Neural cell (in vitro differentiated cells): Measurements from ENCODE around the gene SS18L1. TPM values are rescaled to one million over a fixed set of nuclear protein-coding genes. Genes with fewer than 3 reads are reported as not detected.

Experiments
- H2AFZ ChIP-seq: fragments of 200-600, 300-800 bp; sonication (generic), shearing (Covaris generic); 2 replicates; pipeline ENCODE4 v1.6.0; 2014; ENCODE audit warnings: low read depth, mild to moderate bottlenecking, antibody characterized with exemption, low read length, moderate library complexity
- H3F3A ChIP-seq: fragments of 200-600 bp; shearing (Covaris generic); 2 replicates; pipeline ENCODE4 v1.6.1; 2016; ENCODE audit warnings: mild to moderate bottlenecking, moderate library complexity, mixed read lengths, antibody characterized with exemption, low read length; ENCODE audit not compliant: insufficient read depth, poor library complexity, severe bottlenecking
- H3K27ac ChIP-seq: fragments of 200-600, 300-800 bp; sonication (generic), shearing (Covaris generic); 2 replicates; pipeline ENCODE4 v1.5.1; 2014; ENCODE audit warnings: mild to moderate bottlenecking, low read length, moderate library complexity
- H3K27me3 ChIP-seq: fragments of 300-800, 200-600 bp; sonication (generic), shearing (Covaris generic); 2 replicates; pipeline ENCODE4 v1.6.0; 2014; ENCODE audit warnings: mild to moderate bottlenecking, low read depth, low read length, moderate library complexity; ENCODE audit not compliant: insufficient read depth
- H3K36me3 ChIP-seq: fragments of 300-800, 200-600 bp; sonication (generic), shearing (Covaris generic); 2 replicates; pipeline ENCODE4 v1.5.1; 2014; ENCODE audit warnings: mild to moderate bottlenecking, antibody characterized with exemption, low read length, moderate library complexity; ENCODE audit not compliant: insufficient read depth
- H3K4me2 ChIP-seq: fragments of 300-800, 200-600 bp; sonication (generic), shearing (Covaris generic); 2 replicates; pipeline ENCODE4 v1.6.0; 2014; ENCODE audit warnings: mild to moderate bottlenecking, low read length
- H3K4me3 ChIP-seq: fragments of 300-800, 200-600 bp; sonication (generic), shearing (Covaris generic); 2 replicates; pipeline ENCODE4 v1.5.1; 2014; ENCODE audit warnings: mild to moderate bottlenecking, low read length, moderate library complexity
- H3K79me2 ChIP-seq: fragments of 200-600 bp; shearing (Covaris generic); replicated peaks from 2 replicates; pipeline ENCODE4 v1.6.0; 2014; ENCODE audit warnings: mild to moderate bottlenecking, low read length, moderate library complexity; ENCODE audit not compliant: insufficient read depth
- H3K9ac ChIP-seq: fragments of 300-800, 200-600 bp; sonication (generic), shearing (Covaris generic); 2 replicates; pipeline ENCODE4 v1.6.1; 2016; ENCODE audit warnings: mild to moderate bottlenecking, low read length, mixed read lengths
- H3K9me2 ChIP-seq: fragments of 200-600 bp; shearing (Covaris generic); 2 replicates; pipeline ENCODE4 v1.6.1; 2016; ENCODE audit warnings: mild to moderate bottlenecking, low read length, mixed read lengths; ENCODE audit not compliant: insufficient read depth
- H3K9me3 ChIP-seq: fragments of 200-600, 300-800 bp; sonication (generic), shearing (Covaris generic); 2 replicates; pipeline ENCODE4 v1.6.1; 2016; ENCODE audit warnings: mild to moderate bottlenecking, mixed run types, low read length, moderate library complexity, mixed read lengths
- H4K20me1 ChIP-seq: fragments of 200-600 bp; shearing (Covaris generic); 2 replicates; pipeline ENCODE4 v1.6.1; 2016; ENCODE audit warnings: mild to moderate bottlenecking, mixed run types; ENCODE audit not compliant: insufficient read depth
- CTCF ChIP-seq: fragments of 450-650 bp; IDR thresholded peaks from 2 replicates; pipeline ENCODE4 v1.5.1; 2014; ENCODE audit warnings: antibody characterized with exemption, mild to moderate bottlenecking, moderate library complexity; ENCODE audit not compliant: poor library complexity, severe bottlenecking
- EP300 ChIP-seq: fragments of 450-650 bp; conservative IDR thresholded peaks from 2 replicates; pipeline ENCODE4 v1.6.1; 2014; ENCODE audit warnings: antibody characterized with exemption, mild to moderate bottlenecking, moderate library complexity; ENCODE audit not compliant: poor library complexity, severe bottlenecking
- EZH2 ChIP-seq: fragments of 200-600, 300-800 bp; shearing (Covaris generic), sonication (generic); IDR thresholded peaks from 2 replicates; pipeline ENCODE4 v1.6.1; 2014; ENCODE audit warnings: antibody characterized with exemption, low read length, borderline replicate concordance, mild to moderate bottlenecking; ENCODE audit not compliant: insufficient read depth, poor library complexity, severe bottlenecking
- MXI1 ChIP-seq: fragments of 450-650 bp; conservative IDR thresholded peaks from 2 replicates; pipeline ENCODE4 v1.6.1; 2014; ENCODE audit warnings: antibody characterized with exemption, mild to moderate bottlenecking; ENCODE audit not compliant: poor library complexity, severe bottlenecking
- POLR2AphosphoS5 ChIP-seq: IDR thresholded peaks from 2 replicates; pipeline ENCODE4 v1.6.1; 2012
- RAD21 ChIP-seq: fragments of 450-650 bp; conservative IDR thresholded peaks from 2 replicates; pipeline ENCODE4 v1.6.1; 2014; ENCODE audit warnings: antibody characterized with exemption, mild to moderate bottlenecking, moderate library complexity
- SMC3 ChIP-seq: fragments of 450-650 bp; conservative IDR thresholded peaks from 2 replicates; pipeline ENCODE4 v1.6.1; 2014; ENCODE audit warnings: antibody characterized with exemption, mild to moderate bottlenecking, moderate library complexity; ENCODE audit not compliant: poor library complexity
- TAF1 ChIP-seq: IDR thresholded peaks from 2 replicates; pipeline ENCODE4 v1.6.1; 2012; ENCODE audit warnings: low read depth
- polyA plus RNA-seq: library from polyadenylated mRNA; depleted of rRNA; stranded (reverse); fragments of >200 nt; gene quantifications from 2 replicates; pipeline ENCODE4 v1.2.3, GENCODE V29; 2014
- TF ChIP-seq, protein P1 (sequence below): IDR thresholded peaks from 2 replicates; pipeline ENCODE4 v1.6.1; 2012; ENCODE audit warnings: borderline replicate concordance

SS18L1 gene
- polyA plus RNA-seq, 1 donor from 2014 or later: 117 TPM

DNA sequence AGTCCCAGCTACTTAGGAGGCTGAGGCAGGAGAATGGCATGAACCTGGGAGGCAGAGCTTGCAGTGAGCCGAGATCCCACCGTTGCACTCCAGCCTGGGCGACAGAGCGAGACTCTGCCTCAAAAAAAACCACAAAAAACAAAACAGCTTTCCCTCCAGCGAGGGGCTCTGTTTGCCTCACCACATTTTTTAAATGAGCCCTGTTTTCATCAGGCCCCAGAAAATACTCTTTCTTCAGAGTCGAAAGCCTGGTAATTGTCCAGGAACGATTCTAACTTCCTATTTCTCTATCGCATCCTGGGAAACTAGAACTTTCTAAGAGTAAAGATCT, 51.5 kb downstream of the SS18L1 start:
- Histone ChIP-seq H3K79me2 (no peaks in the 10 kb centered on the region), H3K4me2 (no peak overlapping the region), H3K4me3 (no peak overlapping the region), H3K9me2 (no peaks in the 10 kb centered on the region), H3K27me3 (no peaks in the 10 kb centered on the region), H3F3A (no peaks in the 10 kb centered on the region), H3K9me3 (no peaks in the 10 kb centered on the region), H4K20me1 (no peaks in the 10 kb centered on the region), H3K27ac (no peak overlapping the region), H3K9ac (no peak overlapping the region), H2AFZ (no peak overlapping the region), H3K36me3 (no peaks in the 10 kb centered on the region)
- TF ChIP-seq POLR2AphosphoS5 (no peak), MXI1 (no peak), TAF1 (no peak), RAD21 (no peak), EZH2 (no peak), SMC3 (no peak), CTCF (no peak), EP300 (no peak)
- TF ChIP-seq, protein P1, sequence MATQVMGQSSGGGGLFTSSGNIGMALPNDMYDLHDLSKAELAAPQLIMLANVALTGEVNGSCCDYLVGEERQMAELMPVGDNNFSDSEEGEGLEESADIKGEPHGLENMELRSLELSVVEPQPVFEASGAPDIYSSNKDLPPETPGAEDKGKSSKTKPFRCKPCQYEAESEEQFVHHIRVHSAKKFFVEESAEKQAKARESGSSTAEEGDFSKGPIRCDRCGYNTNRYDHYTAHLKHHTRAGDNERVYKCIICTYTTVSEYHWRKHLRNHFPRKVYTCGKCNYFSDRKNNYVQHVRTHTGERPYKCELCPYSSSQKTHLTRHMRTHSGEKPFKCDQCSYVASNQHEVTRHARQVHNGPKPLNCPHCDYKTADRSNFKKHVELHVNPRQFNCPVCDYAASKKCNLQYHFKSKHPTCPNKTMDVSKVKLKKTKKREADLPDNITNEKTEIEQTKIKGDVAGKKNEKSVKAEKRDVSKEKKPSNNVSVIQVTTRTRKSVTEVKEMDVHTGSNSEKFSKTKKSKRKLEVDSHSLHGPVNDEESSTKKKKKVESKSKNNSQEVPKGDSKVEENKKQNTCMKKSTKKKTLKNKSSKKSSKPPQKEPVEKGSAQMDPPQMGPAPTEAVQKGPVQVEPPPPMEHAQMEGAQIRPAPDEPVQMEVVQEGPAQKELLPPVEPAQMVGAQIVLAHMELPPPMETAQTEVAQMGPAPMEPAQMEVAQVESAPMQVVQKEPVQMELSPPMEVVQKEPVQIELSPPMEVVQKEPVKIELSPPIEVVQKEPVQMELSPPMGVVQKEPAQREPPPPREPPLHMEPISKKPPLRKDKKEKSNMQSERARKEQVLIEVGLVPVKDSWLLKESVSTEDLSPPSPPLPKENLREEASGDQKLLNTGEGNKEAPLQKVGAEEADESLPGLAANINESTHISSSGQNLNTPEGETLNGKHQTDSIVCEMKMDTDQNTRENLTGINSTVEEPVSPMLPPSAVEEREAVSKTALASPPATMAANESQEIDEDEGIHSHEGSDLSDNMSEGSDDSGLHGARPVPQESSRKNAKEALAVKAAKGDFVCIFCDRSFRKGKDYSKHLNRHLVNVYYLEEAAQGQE: no peak

- H3K9me2 ChIP-seq: no peaks in the 10 kb centered on the region
- H3K4me2 ChIP-seq: no peak overlapping the region
- no peak overlapping the region for H3K9ac ChIP-seq
- no peak overlapping the region for H2AFZ ChIP-seq
- no peak for TF ChIP-seq CTCF
- no peak for TF ChIP-seq EZH2
- H4K20me1 ChIP-seq: no peaks in the 10 kb centered on the region
- H3K4me3 ChIP-seq: no peak overlapping the region
- no peaks in the 10 kb centered on the region for H3F3A ChIP-seq
- H3K9me3 ChIP-seq: no peaks in the 10 kb centered on the region
- H3K79me2 ChIP-seq: no peaks in the 10 kb centered on the region
- no peaks in the 10 kb centered on the region for H3K27me3 ChIP-seq
- H3K27ac ChIP-seq: no peak overlapping the region
- H3K36me3 ChIP-seq: no peaks in the 10 kb centered on the region
Observed at GRCh38 chr20:62195736-62196135, 52.2 kb downstream of the SS18L1 start.
